PC-9 (cell line): ENCODE measurements around the gene IRS1.

ENCODE experiments used
- CTCF ChIP-seq: fragments of 200-600 bp; sonication (generic); conservative IDR thresholded peaks from 2 replicates; pipeline ENCODE4 v1.6.1; 2017; ENCODE audit warnings: mixed run types, antibody characterized with exemption, mild to moderate bottlenecking, moderate library complexity
- EZH2 ChIP-seq: fragments of 200-600 bp; sonication (generic); IDR thresholded peaks from 2 replicates; pipeline ENCODE4 v1.8.0; 2017; ENCODE audit warnings: antibody characterized with exemption, low read depth

- TF ChIP-seq CTCF (no peak), EZH2 (no peak)
Observed at GRCh38 chr2:226766352-226767055, 33.1 kb downstream of the IRS1 start.
